Measurements from ENCODE around the gene WDR38.
"Not testable (repeated sequence)": the region's sequence is repeated elsewhere in the genome, so short reads cannot be mapped to it uniquely, and the experiment has no call there.

WDR38 gene

GRCh38 chr9:124844291-124844690 lies 9.0 kb upstream of the WDR38 start:
- DNase-seq (ENCODE audit: insufficient read length, low spot score), result no peak
- TF ChIP-seq POLR2A (IDR thresholded peaks at IDR 0.05; ENCODE audit: low read depth, low read length), result no peak
- no peak for TF ChIP-seq POU2F2 (IDR thresholded peaks at IDR 0.05; ENCODE audit: low read depth, low read length)
- TF ChIP-seq PAX5 (IDR thresholded peaks at IDR 0.05; ENCODE audit: insufficient read depth, low read length, severe bottlenecking), result no peak
- no peak for TF ChIP-seq SPI1 (IDR thresholded peaks at IDR 0.05; ENCODE audit: low read depth, low read length)
- no peak for TF ChIP-seq TAF1 (IDR thresholded peaks at IDR 0.05; ENCODE audit: low read depth, low read length)
- no peak for TF ChIP-seq POLR2AphosphoS5 (IDR thresholded peaks at IDR 0.05; ENCODE audit: low read depth, low read length)
- FAIRE-seq, result no peak

- not testable (repeated sequence) for DNase-seq (ENCODE audit: insufficient read length, low spot score); FAIRE-seq
Measured at GRCh38 chr9:124846467-124846866, 6.8 kb upstream of the WDR38 start.

- no peak for FAIRE-seq
- TF ChIP-seq POLR2A (IDR thresholded peaks at IDR 0.05; ENCODE audit: low read depth, low read length) (no peak), TAF1 (IDR thresholded peaks at IDR 0.05; ENCODE audit: low read depth, low read length) (no peak), POU2F2 (IDR thresholded peaks at IDR 0.05; ENCODE audit: low read depth, low read length) (no peak), POLR2AphosphoS5 (IDR thresholded peaks at IDR 0.05; ENCODE audit: low read depth, low read length) (no peak), PAX5 (IDR thresholded peaks at IDR 0.05; ENCODE audit: insufficient read depth, low read length, severe bottlenecking) (no peak)
- no peak for DNase-seq (ENCODE audit: insufficient read length, low spot score)
Measured at GRCh38 chr9:124846969-124847368, 6.3 kb upstream of the WDR38 start.

DNA sequence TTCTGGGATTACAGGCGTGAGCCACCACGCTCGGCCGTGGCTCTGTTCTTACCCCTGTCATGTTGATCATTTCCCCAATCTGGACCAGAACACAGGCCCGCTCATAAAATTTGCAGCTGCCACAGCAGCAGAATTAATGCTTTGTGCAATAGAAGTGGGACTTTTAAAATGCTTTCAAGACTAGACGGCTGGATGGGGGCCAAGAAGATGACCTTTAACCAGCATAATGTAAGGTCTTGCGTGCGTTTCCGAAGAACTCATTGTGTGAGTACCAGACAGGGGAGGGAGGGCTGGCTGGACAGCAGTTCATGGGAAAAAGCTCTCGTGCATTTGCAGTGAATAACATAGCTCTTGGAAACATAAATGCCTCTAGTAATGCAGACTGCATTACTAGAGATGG lies 3.5 kb upstream of the WDR38 start:
- FAIRE-seq, result no peak

DNA sequence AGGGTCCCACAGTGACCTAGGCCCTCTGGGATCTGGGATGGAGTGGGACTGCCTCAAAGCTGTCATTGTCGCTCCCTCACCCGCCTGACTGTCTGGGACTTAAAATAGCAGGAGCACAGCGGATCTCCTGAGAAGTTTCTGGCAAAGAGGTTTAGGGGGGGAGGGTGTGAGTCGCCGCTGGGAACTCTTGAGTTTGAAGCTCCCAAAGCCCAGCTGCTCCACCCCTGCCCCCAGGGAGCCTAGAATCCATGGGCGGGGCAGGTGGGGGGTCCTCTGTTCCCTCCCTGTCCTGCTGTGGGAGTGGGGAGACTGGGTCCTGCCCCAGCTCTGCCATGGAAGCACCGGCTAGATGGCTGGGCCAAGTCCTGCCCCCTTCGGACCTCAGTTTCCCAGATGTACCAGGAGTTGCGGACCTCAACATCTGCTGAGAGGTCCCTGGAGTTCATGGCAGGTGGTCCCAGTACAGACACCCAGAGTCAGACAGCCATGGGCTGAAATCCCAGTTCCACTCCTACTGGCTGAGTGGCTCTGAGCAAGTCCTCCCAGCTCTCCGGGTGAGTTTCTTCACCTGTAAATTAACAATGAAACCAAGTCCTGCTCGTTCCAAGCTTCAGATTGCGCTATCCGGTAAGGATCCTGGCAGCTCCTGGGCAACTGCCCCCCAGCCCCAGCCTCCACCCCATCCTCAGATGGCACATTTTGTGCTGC lies 985 bp upstream of the WDR38 start:
- FAIRE-seq (no peak), DNase-seq (ENCODE audit: insufficient read length, low spot score) (no peak)
- TF ChIP-seq PAX5 (IDR thresholded peaks at IDR 0.05; ENCODE audit: insufficient read depth, low read length, severe bottlenecking) (no peak), POLR2AphosphoS5 (IDR thresholded peaks at IDR 0.05; ENCODE audit: low read depth, low read length) (no peak), TAF1 (IDR thresholded peaks at IDR 0.05; ENCODE audit: low read depth, low read length) (no peak), POLR2A (IDR thresholded peaks at IDR 0.05; ENCODE audit: low read depth, low read length) (no peak), POU2F2 (IDR thresholded peaks at IDR 0.05; ENCODE audit: low read depth, low read length) (no peak), SPI1 (IDR thresholded peaks at IDR 0.05; ENCODE audit: low read depth, low read length) (no peak)

More for the DNA sequence above, 3.5 kb upstream of the WDR38 start:
- no peak for DNase-seq (ENCODE audit: insufficient read length, low spot score)
- TF ChIP-seq POLR2AphosphoS5 (IDR thresholded peaks at IDR 0.05; ENCODE audit: low read depth, low read length) (no peak), TAF1 (IDR thresholded peaks at IDR 0.05; ENCODE audit: low read depth, low read length) (no peak), POLR2A (IDR thresholded peaks at IDR 0.05; ENCODE audit: low read depth, low read length) (no peak), PAX5 (IDR thresholded peaks at IDR 0.05; ENCODE audit: insufficient read depth, low read length, severe bottlenecking) (no peak), POU2F2 (IDR thresholded peaks at IDR 0.05; ENCODE audit: low read depth, low read length) (no peak), SPI1 (IDR thresholded peaks at IDR 0.05; ENCODE audit: low read depth, low read length) (no peak)

- no peak for DNase-seq (ENCODE audit: insufficient read length, low spot score)
- no peak for FAIRE-seq
- TF ChIP-seq POLR2A (IDR thresholded peaks at IDR 0.05; ENCODE audit: low read depth, low read length) (no peak), POLR2AphosphoS5 (IDR thresholded peaks at IDR 0.05; ENCODE audit: low read depth, low read length) (no peak), POU2F2 (IDR thresholded peaks at IDR 0.05; ENCODE audit: low read depth, low read length) (no peak), PAX5 (IDR thresholded peaks at IDR 0.05; ENCODE audit: insufficient read depth, low read length, severe bottlenecking) (no peak), TAF1 (IDR thresholded peaks at IDR 0.05; ENCODE audit: low read depth, low read length) (no peak), SPI1 (IDR thresholded peaks at IDR 0.05; ENCODE audit: low read depth, low read length) (no peak)
Measured at GRCh38 chr9:124853605-124854143, 414 bp downstream of the WDR38 start.

DNA sequence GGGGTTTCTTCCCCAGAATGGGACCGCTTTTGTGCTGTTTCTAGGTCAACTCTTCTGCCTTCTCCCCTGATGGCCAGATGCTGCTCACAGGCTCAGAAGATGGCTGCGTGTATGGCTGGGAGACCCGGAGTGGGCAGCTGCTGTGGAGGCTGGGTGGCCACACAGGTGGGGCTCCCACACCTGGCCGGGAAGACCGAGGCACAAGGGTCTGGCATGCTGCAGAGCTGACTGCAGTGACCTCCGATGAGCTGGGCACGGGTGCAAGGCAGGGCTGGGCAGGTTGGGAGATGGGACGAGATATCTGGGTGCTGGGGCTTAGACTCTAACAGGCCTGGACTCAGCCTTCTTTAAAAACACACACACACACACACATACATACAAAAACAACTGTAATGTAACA lies 901 bp downstream of the WDR38 start:
- no peak for TF ChIP-seq POLR2A (IDR thresholded peaks at IDR 0.05; ENCODE audit: low read depth, low read length)
- no peak for TF ChIP-seq POLR2AphosphoS5 (IDR thresholded peaks at IDR 0.05; ENCODE audit: low read depth, low read length)
- no peak for TF ChIP-seq POU2F2 (IDR thresholded peaks at IDR 0.05; ENCODE audit: low read depth, low read length)
- TF ChIP-seq SPI1 (IDR thresholded peaks at IDR 0.05; ENCODE audit: low read depth, low read length), result no peak
- TF ChIP-seq PAX5 (IDR thresholded peaks at IDR 0.05; ENCODE audit: insufficient read depth, low read length, severe bottlenecking), result no peak
- TF ChIP-seq TAF1 (IDR thresholded peaks at IDR 0.05; ENCODE audit: low read depth, low read length), result no peak
- FAIRE-seq, result no peak

GRCh38 chr9:124854822-124855221 lies 1.6 kb downstream of the WDR38 start:
- FAIRE-seq (no peak), DNase-seq (ENCODE audit: insufficient read length, low spot score) (no peak)
- TF ChIP-seq TAF1 (IDR thresholded peaks at IDR 0.05; ENCODE audit: low read depth, low read length) (no peak), SPI1 (IDR thresholded peaks at IDR 0.05; ENCODE audit: low read depth, low read length) (no peak), PAX5 (IDR thresholded peaks at IDR 0.05; ENCODE audit: insufficient read depth, low read length, severe bottlenecking) (no peak)

More for the DNA sequence above, 901 bp downstream of the WDR38 start:
- DNase-seq (ENCODE audit: insufficient read length, low spot score), result no peak

GRCh38 chr9:124855566-124855943 lies 2.3 kb downstream of the WDR38 start:
- FAIRE-seq (no peak), DNase-seq (ENCODE audit: insufficient read length, low spot score) (no peak)
- TF ChIP-seq POLR2AphosphoS5 (IDR thresholded peaks at IDR 0.05; ENCODE audit: low read depth, low read length), result no peak
- no peak for TF ChIP-seq TAF1 (IDR thresholded peaks at IDR 0.05; ENCODE audit: low read depth, low read length)
- no peak for TF ChIP-seq POLR2A (IDR thresholded peaks at IDR 0.05; ENCODE audit: low read depth, low read length)
- TF ChIP-seq SPI1 (IDR thresholded peaks at IDR 0.05; ENCODE audit: low read depth, low read length), result no peak

All from GM12891 (cell line).